ENCODE results near the gene SCPEP1. TPM values are rescaled to one million over a fixed set of nuclear protein-coding genes. Genes with fewer than 3 reads are reported as not detected.
A peak's percentile ranks its signal among the peaks of the same experiment; 100 is the strongest.

The SCPEP1 gene
- total and polyA plus RNA-seq, 2 donors from 2014 or later, result 64.0 to 130 TPM

DNA sequence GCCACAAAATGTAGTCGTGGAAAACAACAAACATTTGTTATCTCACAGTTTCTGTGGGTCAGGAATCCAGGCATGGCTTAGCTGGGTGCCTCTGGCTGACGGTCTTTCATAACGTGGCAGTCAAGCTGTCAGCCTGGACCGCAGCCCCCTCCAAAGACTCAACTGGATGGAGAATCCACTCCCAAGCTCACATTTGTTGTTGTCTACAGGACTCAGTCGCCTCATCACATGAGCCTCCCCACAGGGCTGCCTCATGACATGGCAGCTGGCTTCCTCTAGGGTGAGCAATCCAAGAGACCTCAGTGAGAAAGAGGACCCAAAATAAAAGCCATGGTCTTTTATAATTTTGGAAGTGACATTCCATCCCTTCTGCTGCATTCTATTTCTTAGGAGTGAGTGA lies 72.4 kb downstream of the SCPEP1 start:
- no peak overlapping the region for H3K9ac ChIP-seq (ENCODE audit: low read length in 3 of 3)
- no peaks in the 10 kb centered on the region for H3K9me3 ChIP-seq (ENCODE audit: control insufficient read depth in 2 of 3, insufficient read depth in 1 of 3, low read length in 3 of 3)
- intact Hi-C loops (cut with DNase I), result no loop called here
- H3K27ac ChIP-seq (ENCODE audit: low read depth in 2 of 2, low read length in 2 of 2), result peak overlapping the region in 1 of 2 donors; percentile 8
- H3K4me1 ChIP-seq (ENCODE audit: control insufficient read depth in 2 of 3, insufficient read depth in 2 of 3, low read depth in 1 of 3, low read length in 3 of 3), result peaks cover 0 to 8% (median 0%) of the 10 kb centered on the region in 3 donors
- FAIRE-seq, result no peak
- TF ChIP-seq, protein P1, sequence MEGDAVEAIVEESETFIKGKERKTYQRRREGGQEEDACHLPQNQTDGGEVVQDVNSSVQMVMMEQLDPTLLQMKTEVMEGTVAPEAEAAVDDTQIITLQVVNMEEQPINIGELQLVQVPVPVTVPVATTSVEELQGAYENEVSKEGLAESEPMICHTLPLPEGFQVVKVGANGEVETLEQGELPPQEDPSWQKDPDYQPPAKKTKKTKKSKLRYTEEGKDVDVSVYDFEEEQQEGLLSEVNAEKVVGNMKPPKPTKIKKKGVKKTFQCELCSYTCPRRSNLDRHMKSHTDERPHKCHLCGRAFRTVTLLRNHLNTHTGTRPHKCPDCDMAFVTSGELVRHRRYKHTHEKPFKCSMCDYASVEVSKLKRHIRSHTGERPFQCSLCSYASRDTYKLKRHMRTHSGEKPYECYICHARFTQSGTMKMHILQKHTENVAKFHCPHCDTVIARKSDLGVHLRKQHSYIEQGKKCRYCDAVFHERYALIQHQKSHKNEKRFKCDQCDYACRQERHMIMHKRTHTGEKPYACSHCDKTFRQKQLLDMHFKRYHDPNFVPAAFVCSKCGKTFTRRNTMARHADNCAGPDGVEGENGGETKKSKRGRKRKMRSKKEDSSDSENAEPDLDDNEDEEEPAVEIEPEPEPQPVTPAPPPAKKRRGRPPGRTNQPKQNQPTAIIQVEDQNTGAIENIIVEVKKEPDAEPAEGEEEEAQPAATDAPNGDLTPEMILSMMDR (IDR thresholded peaks at IDR 0.05; ENCODE audit: borderline replicate concordance, extremely low read depth, insufficient read depth), result no peak
- H3K27me3 ChIP-seq (ENCODE audit: control insufficient read depth, insufficient read depth, low read length), result peaks cover 3% of the 10 kb centered on the region
- DNase-seq, result no peak
- no peaks in the 10 kb centered on the region for H3K36me3 ChIP-seq (ENCODE audit: control insufficient read depth in 2 of 3, insufficient read depth in 3 of 3, low read length in 3 of 3)
- no peak overlapping the region for H3K4me3 ChIP-seq (ENCODE audit: low read length in 3 of 3)

DNA sequence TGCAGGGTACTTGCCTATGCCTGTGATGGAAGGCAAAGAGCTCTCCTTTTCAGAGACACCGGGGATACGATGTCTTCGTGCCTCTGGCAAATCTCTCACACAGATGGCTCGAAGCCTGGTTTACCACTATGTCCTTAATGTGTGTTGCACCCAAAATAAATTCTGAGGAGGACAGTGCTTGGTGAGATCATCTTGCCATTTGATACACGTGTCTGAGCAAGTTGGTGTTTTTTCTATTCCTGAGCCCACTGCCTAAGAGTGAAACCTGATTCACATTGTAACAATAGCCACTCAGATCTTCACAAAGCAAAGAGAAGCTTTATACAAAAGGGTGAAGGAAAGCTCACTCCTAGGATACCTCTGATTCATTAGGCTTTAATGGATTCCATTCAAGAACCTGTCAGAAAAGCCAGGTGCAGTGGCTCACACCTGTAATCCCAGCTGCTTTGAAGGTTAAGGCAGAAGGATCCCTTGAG lies 74.0 kb downstream of the SCPEP1 start:
- no peak overlapping the region for H3K27ac ChIP-seq (ENCODE audit: low read depth in 2 of 2, low read length in 2 of 2)
- no peaks in the 10 kb centered on the region for H3K9me3 ChIP-seq (ENCODE audit: control insufficient read depth in 2 of 3, insufficient read depth in 1 of 3, low read length in 3 of 3)
- FAIRE-seq, result no peak
- no peaks in the 10 kb centered on the region for H3K36me3 ChIP-seq (ENCODE audit: control insufficient read depth in 2 of 3, insufficient read depth in 3 of 3, low read length in 3 of 3)
- H3K4me3 ChIP-seq (ENCODE audit: low read length in 3 of 3), result no peak overlapping the region
- intact Hi-C loops (cut with DNase I), result no loop called here
- H3K27me3 ChIP-seq (ENCODE audit: control insufficient read depth, insufficient read depth, low read length), result no peaks in the 10 kb centered on the region
- H3K4me1 ChIP-seq (ENCODE audit: control insufficient read depth in 2 of 3, insufficient read depth in 2 of 3, low read depth in 1 of 3, low read length in 3 of 3), result no peaks in the 10 kb centered on the region
- TF ChIP-seq, protein P1 (IDR thresholded peaks at IDR 0.05; ENCODE audit: borderline replicate concordance, extremely low read depth, insufficient read depth), result no peak
- peak in 3 of 5 donors; percentile 60 to 86 (median 76) for DNase-seq
- no peak overlapping the region for H3K9ac ChIP-seq (ENCODE audit: low read length in 3 of 3)

Other genes starting within 250 kb of the SCPEP1 start
- 2.0 TPM for gene C17orf67, start 144.2 kb upstream of the SCPEP1 start, total RNA-seq
- gene C17orf67, start 144.2 kb upstream of the SCPEP1 start, polyA plus RNA-seq (ENCODE audit: insufficient read depth, low read depth, low replicate concordance), result 0.69 TPM
- gene DGKE, start 144.0 kb upstream of the SCPEP1 start, total RNA-seq, result 8.7 TPM
- gene DGKE, start 144.0 kb upstream of the SCPEP1 start, polyA plus RNA-seq (ENCODE audit: insufficient read depth, low read depth, low replicate concordance), result 1.9 TPM
- gene TRIM25, start 64.1 kb upstream of the SCPEP1 start, total RNA-seq, result 62.3 TPM
- 8.4 TPM for gene TRIM25, start 64.1 kb upstream of the SCPEP1 start, polyA plus RNA-seq (ENCODE audit: insufficient read depth, low read depth, low replicate concordance)
- 14.2 TPM for gene COIL, start 17.1 kb upstream of the SCPEP1 start, total RNA-seq
- gene COIL, start 17.1 kb upstream of the SCPEP1 start, polyA plus RNA-seq (ENCODE audit: insufficient read depth, low read depth, low replicate concordance), result 8.6 TPM
- 46.8 TPM for gene AKAP1, start 107.1 kb downstream of the SCPEP1 start, total RNA-seq
- 24.6 TPM for gene AKAP1, start 107.1 kb downstream of the SCPEP1 start, polyA plus RNA-seq (ENCODE audit: insufficient read depth, low read depth, low replicate concordance)